Stimulated activated CD4-positive, alpha-beta T cell treated with anti-CD3 and anti-CD28 coated beads, Interleukin-4, amount 100 ng/mL, for 24 hours (primary cell): ENCODE results near the gene PDHX.
"Not testable (repeated sequence)": the region's sequence is repeated elsewhere in the genome, so short reads cannot be mapped to it uniquely, and the experiment has no call there.

Experiments
- DNase-seq: peaks from one replicate; pipeline ENCODE4 v3.0.0-alpha.2; 2020

Gene PDHX

GRCh38 chr11:34997952-34998528 is 81.6 kb downstream of the PDHX start:
- DNase-seq, result no peak

- no peak for DNase-seq
Measured at GRCh38 chr11:34999453-34999852, 83.0 kb downstream of the PDHX start.

- DNase-seq, result no peak
Measured at GRCh38 chr11:35003186-35003585, 86.8 kb downstream of the PDHX start.

GRCh38 chr11:35003658-35004057 is 87.2 kb downstream of the PDHX start:
- no peak for DNase-seq

GRCh38 chr11:35005141-35005780 is 88.8 kb downstream of the PDHX start:
- no peak for DNase-seq

- DNase-seq, result peak; percentile 69
Measured at GRCh38 chr11:35006389-35007128, 90.1 kb downstream of the PDHX start.

- no peak for DNase-seq
Measured at GRCh38 chr11:35007277-35007676, 90.9 kb downstream of the PDHX start.

GRCh38 chr11:35009191-35009943 is 92.9 kb downstream of the PDHX start:
- no peak for DNase-seq

GRCh38 chr11:35009944-35010342 is 93.5 kb downstream of the PDHX start:
- no peak for DNase-seq

- DNase-seq, result no peak
Measured at GRCh38 chr11:35010654-35011053, 94.2 kb downstream of the PDHX start.

- no peak for DNase-seq
Measured at GRCh38 chr11:35011389-35011788, 95.0 kb downstream of the PDHX start.

- DNase-seq, result no peak
Measured at GRCh38 chr11:35011944-35012343, 95.5 kb downstream of the PDHX start.

- DNase-seq, result peak; percentile 25
Measured at GRCh38 chr11:35012467-35013191, 96.2 kb downstream of the PDHX start.

- peak; percentile 48 for DNase-seq
Measured at GRCh38 chr11:35013514-35014233, 97.3 kb downstream of the PDHX start.

- DNase-seq, result no peak
Measured at GRCh38 chr11:35014346-35014745, 97.9 kb downstream of the PDHX start.

GRCh38 chr11:35015621-35016387 is 99.4 kb downstream of the PDHX start:
- no peak for DNase-seq

- no peak for DNase-seq
Measured at GRCh38 chr11:35016916-35017315, 100.5 kb downstream of the PDHX start.

GRCh38 chr11:35017528-35018342 is 101.3 kb downstream of the PDHX start:
- no peak for DNase-seq

- no peak for DNase-seq
Measured at GRCh38 chr11:35021589-35021988, 105.2 kb downstream of the PDHX start.

- not testable (repeated sequence) for DNase-seq
Measured at GRCh38 chr11:35023940-35024339, 107.5 kb downstream of the PDHX start.
